K562 (cell line): Measurements from ENCODE around the gene TAF12. TPM values are rescaled to one million over a fixed set of nuclear protein-coding genes. Genes with fewer than 3 reads are reported as not detected.
A peak's percentile ranks its signal among the peaks of the same experiment; 100 is the strongest.

Experiments
- CREM ChIP-seq: IDR thresholded peaks from 2 replicates; pipeline ENCODE4 v1.6.1; 2014; ENCODE audit warnings: antibody characterized with exemption, low read depth
- CXXC5 ChIP-seq: fragments of 250-450 bp; sonication (Bioruptor Pico); IDR thresholded peaks from 2 replicates; pipeline ENCODE4 v1.8.0; 2022; ENCODE audit warnings: inconsistent platforms, mild to moderate bottlenecking, moderate library complexity
- MIER1 ChIP-seq: fragments of 450-650 bp; IDR thresholded peaks from 2 replicates; pipeline ENCODE4 v1.6.1; 2016; ENCODE audit warnings: antibody characterized with exemption, mild to moderate bottlenecking, low read depth
- NEUROD1 ChIP-seq: fragments of 150-350 bp; IDR thresholded peaks from 2 replicates; pipeline ENCODE4 v1.6.1; 2014; ENCODE audit warnings: borderline replicate concordance, low read length, low read depth; ENCODE audit not compliant: partially characterized antibody
- NFE2 ChIP-seq: IDR thresholded peaks from 2 replicates; pipeline ENCODE4 v1.6.1; 2014; ENCODE audit warnings: antibody characterized with exemption, low read depth
- RBM25 ChIP-seq: fragments of 200-400 bp; formaldehyde crosslinking; IDR thresholded peaks from 2 replicates; pipeline ENCODE4 v1.6.1; 2018; ENCODE audit warnings: low read length, low read depth, moderate library complexity; ENCODE audit not compliant: severe bottlenecking
- SMC3 ChIP-seq: conservative IDR thresholded peaks from 2 replicates; pipeline ENCODE4 v1.6.1; 2011; ENCODE audit warnings: low read depth, low read length, improper control_type of control experiment; ENCODE audit not compliant: insufficient read depth
- TRIM28 ChIP-seq: fragments of 450-650 bp; IDR thresholded peaks from 2 replicates; pipeline ENCODE4 v1.6.1; 2017
- YY1 ChIP-seq, 3 experiments: IDR thresholded peaks; 2 replicates each; pipeline ENCODE4 v1.6.1; 2011; ENCODE audit warnings: low read length in 2 of 3, mild to moderate bottlenecking in 2 of 3, moderate library complexity in 2 of 3, borderline replicate concordance in 1 of 3, control low read depth in 1 of 3, low read depth in 1 of 3; ENCODE audit not compliant: insufficient read depth in 3 of 3, insufficient replicate concordance in 2 of 3, control insufficient read depth in 1 of 3, insufficient read length in 1 of 3; ENCODE audit errors: extremely low read depth in 1 of 3
- ZC3H8 ChIP-seq: fragments of 450-650 bp; IDR thresholded peaks from 2 replicates; pipeline ENCODE4 v1.6.1; 2017
- ZNF121 ChIP-seq: sonication (generic); formaldehyde crosslinking; conservative IDR thresholded peaks from 2 replicates; pipeline ENCODE4 v1.8.0; 2022; ENCODE audit warnings: missing genetic modification reagents
- ZNF445 ChIP-seq: fragments of 250-450 bp; sonication (Bioruptor Pico); IDR thresholded peaks from 2 replicates; pipeline ENCODE4 v1.4.0; 2020; ENCODE audit warnings: low read depth, mild to moderate bottlenecking, moderate library complexity
- ZNF586 ChIP-seq: fragments of 450-650 bp; formaldehyde crosslinking; conservative IDR thresholded peaks from 2 replicates; pipeline ENCODE4 v1.4.0; 2020; ENCODE audit warnings: mild to moderate bottlenecking, moderate library complexity
- ZNF589 ChIP-seq: fragments of 200-800 bp; sonication (Bioruptor generic); IDR thresholded peaks from 2 replicates; pipeline ENCODE4 v1.6.1; 2016; ENCODE audit warnings: low read depth, missing genetic modification characterization, missing compliant biosample characterization
- ZNF668 ChIP-seq: fragments of 250-450 bp; sonication (Bioruptor Pico); IDR thresholded peaks from 2 replicates; pipeline ENCODE4 v1.8.0; 2022; ENCODE audit warnings: mild to moderate bottlenecking, inconsistent platforms
- ZNF695 ChIP-seq: fragments of 450-650 bp; formaldehyde crosslinking; IDR thresholded peaks from 2 replicates; pipeline ENCODE4 v1.4.0; 2020; ENCODE audit warnings: mild to moderate bottlenecking, moderate library complexity
- polyA plus RNA-seq, 8 experiments: library from polyadenylated mRNA; depleted of rRNA in 4 of 8; stranded (reverse) in 5 of 8; unstranded in 3 of 8; fragments of >200 nt; fragmentation: Nextera tagmentation in 2 of 8; fragmentation: Illumina TruSeq in 1 of 8; extraction: Ambion mirVana in 2 of 8; extraction: Trizol in 1 of 8; gene quantifications; 2 replicates each; pipeline versions ENCODE4 v1.2.1 to v1.2.3, GENCODE V29; 2011 to 2014; ENCODE audit warnings: inconsistent platforms in 1 of 8, missing spikeins in 1 of 8
- total RNA-seq, 7 experiments: library from RNA; depleted of rRNA in 6 of 7; stranded (reverse); fragments of >200 nt in 6 of 7; fragmentation: Illumina TruSeq in 2 of 7; extraction: Trizol in 2 of 7; gene quantifications; 2 replicates each; pipeline versions ENCODE4 v1.2.1 to v1.2.3, GENCODE V29; 2011 to 2021; ENCODE audit warnings: low replicate concordance in 1 of 7
- TF ChIP-seq, protein P1 (sequence below): fragments of 250-450 bp; sonication (Bioruptor Pico); IDR thresholded peaks from 2 replicates; pipeline ENCODE4 v1.8.0; 2022; ENCODE audit warnings: moderate library complexity, mild to moderate bottlenecking, inconsistent platforms
- TF ChIP-seq, protein P2 (sequence below), 3 experiments: fragments of 200-800 bp in 1 of 3; fragments of 250-450 bp in 1 of 3; fragments of 450-650 bp in 1 of 3; sonication (Bioruptor Pico) in 1 of 3; sonication (Bioruptor generic) in 1 of 3; formaldehyde crosslinking in 1 of 3; IDR thresholded peaks; 2 replicates each; pipeline versions ENCODE4 v1.6.1 to v1.8.0; 2016 to 2022; ENCODE audit warnings: mild to moderate bottlenecking in 2 of 3, missing genetic modification characterization in 2 of 3, missing compliant biosample characterization in 1 of 3, moderate library complexity in 1 of 3
- TF ChIP-seq, protein P3 (sequence below), 2 experiments: fragments of 250-450 bp in 1 of 2; fragments of 450-650 bp in 1 of 2; sonication (Bioruptor Pico) in 1 of 2; IDR thresholded peaks; 2 replicates each; pipeline versions ENCODE4 v1.6.1 to v1.8.0; 2016 to 2021; ENCODE audit warnings: mild to moderate bottlenecking in 2 of 2, moderate library complexity in 2 of 2, missing compliant biosample characterization in 1 of 2, missing genetic modification characterization in 1 of 2
- TF ChIP-seq, protein P4 (sequence below): fragments of 250-450 bp; sonication (Bioruptor Pico); IDR thresholded peaks from 2 replicates; pipeline ENCODE4 v1.6.1; 2021; ENCODE audit warnings: mild to moderate bottlenecking

TAF12 gene
- total and polyA plus RNA-seq, 9 of the 15 experiments (the other 6 are each of a cell fraction or from before 2014, with no cell fraction given) = 31.6 to 89.0 (median 50.5) TPM

DNA sequence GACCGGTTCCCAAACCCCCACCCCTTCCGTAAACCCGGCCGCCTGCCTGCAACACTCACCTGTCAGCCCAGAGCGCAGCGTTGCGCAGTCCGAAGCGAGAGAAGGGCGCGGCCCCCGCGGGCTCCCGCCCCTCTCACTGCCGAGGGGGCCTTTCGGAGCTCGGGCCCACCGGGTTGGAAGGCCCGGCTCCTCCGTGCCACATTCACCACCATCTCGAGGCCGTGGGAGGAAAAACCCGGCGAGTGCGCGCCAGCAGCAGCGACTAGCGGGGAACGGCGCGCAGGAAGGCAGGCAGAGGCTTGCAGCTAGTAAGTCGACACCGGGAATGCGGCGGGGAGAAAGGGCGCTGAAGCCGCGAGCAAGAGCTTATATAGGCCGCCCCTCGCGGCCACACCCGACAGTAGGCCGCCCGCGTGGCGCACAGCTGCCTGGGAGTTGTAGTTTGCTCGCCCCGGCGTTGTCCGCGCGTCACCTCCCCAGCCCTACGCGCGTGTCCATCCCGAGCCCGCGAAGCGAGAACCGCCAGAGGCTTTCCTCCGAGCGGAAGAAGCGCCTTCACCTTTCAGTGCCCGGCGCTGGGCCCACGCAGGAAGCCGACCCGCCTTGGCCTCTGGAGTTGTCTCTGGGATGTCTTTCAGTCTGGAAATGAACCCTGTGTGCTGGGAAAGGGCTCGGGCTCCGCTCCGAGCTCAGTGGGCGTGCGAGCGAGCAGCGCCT lies 61.2 kb downstream of the TAF12 start (continued):
- TF ChIP-seq, protein P1, sequence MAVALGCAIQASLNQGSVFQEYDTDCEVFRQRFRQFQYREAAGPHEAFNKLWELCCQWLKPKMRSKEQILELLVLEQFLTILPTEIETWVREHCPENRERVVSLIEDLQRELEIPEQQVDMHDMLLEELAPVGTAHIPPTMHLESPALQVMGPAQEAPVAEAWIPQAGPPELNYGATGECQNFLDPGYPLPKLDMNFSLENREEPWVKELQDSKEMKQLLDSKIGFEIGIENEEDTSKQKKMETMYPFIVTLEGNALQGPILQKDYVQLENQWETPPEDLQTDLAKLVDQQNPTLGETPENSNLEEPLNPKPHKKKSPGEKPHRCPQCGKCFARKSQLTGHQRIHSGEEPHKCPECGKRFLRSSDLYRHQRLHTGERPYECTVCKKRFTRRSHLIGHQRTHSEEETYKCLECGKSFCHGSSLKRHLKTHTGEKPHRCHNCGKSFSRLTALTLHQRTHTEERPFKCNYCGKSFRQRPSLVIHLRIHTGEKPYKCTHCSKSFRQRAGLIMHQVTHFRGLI = no peak
- TF ChIP-seq TRIM28 (no peak; the same call in 1 of the 2 replicates), ZC3H8 (no peak; the same call in 1 of the 2 replicates), ZNF121 (CRISPR knock-in tag) (0 out of 2 replicates have a peak, but pooled peaks have one; percentile 11), CREM (peak; percentile 95), NEUROD1 (peak; percentile 83), ZNF695 (CRISPR knock-in tag) (no peak), CXXC5 (CRISPR knock-in tag) (peak; percentile 97), YY1 (IDR thresholded peaks at IDR 0.05; ENCODE audit: borderline replicate concordance in 1 of 3, control insufficient read depth in 1 of 3, extremely low read depth in 1 of 3, insufficient read depth in 3 of 3, insufficient read length in 1 of 3, insufficient replicate concordance in 2 of 3, low read depth in 1 of 3, low read length in 2 of 3) (peak in 2 of 3 experiments; percentile 80 to 82), ZNF668 (CRISPR knock-in tag) (no peak), MIER1 (no peak; the same call in 1 of the 2 replicates), ZNF589 (CRISPR knock-in tag) (no peak), SMC3 (peak; percentile 31; the same call in 1 of the 2 replicates), ZNF445 (CRISPR knock-in tag) (no peak), NFE2 (no peak; the same call in 1 of the 2 replicates), ZNF586 (CRISPR knock-in tag) (no peak), RBM25 (no peak)
- TF ChIP-seq, protein P2, sequence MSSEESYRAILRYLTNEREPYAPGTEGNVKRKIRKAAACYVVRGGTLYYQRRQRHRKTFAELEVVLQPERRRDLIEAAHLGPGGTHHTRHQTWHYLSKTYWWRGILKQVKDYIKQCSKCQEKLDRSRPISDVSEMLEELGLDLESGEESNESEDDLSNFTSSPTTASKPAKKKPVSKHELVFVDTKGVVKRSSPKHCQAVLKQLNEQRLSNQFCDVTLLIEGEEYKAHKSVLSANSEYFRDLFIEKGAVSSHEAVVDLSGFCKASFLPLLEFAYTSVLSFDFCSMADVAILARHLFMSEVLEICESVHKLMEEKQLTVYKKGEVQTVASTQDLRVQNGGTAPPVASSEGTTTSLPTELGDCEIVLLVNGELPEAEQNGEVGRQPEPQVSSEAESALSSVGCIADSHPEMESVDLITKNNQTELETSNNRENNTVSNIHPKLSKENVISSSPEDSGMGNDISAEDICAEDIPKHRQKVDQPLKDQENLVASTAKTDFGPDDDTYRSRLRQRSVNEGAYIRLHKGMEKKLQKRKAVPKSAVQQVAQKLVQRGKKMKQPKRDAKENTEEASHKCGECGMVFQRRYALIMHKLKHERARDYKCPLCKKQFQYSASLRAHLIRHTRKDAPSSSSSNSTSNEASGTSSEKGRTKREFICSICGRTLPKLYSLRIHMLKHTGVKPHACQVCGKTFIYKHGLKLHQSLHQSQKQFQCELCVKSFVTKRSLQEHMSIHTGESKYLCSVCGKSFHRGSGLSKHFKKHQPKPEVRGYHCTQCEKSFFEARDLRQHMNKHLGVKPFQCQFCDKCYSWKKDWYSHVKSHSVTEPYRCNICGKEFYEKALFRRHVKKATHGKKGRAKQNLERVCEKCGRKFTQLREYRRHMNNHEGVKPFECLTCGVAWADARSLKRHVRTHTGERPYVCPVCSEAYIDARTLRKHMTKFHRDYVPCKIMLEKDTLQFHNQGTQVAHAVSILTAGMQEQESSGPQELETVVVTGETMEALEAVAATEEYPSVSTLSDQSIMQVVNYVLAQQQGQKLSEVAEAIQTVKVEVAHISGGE (CRISPR knock-in tag; IDR thresholded peaks at IDR 0.05) = peak in 1 of 3 experiments; percentile 84; a peak in 2 of 6 replicates
- TF ChIP-seq, protein P3, sequence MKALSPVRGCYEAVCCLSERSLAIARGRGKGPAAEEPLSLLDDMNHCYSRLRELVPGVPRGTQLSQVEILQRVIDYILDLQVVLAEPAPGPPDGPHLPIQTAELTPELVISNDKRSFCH (CRISPR knock-in tag; IDR thresholded peaks at IDR 0.05) = no peak; the same call in 1 of the 2 replicates
- TF ChIP-seq, protein P3 (tag; IDR thresholded peaks at IDR 0.05) = peak; percentile 85
- TF ChIP-seq, protein P4, sequence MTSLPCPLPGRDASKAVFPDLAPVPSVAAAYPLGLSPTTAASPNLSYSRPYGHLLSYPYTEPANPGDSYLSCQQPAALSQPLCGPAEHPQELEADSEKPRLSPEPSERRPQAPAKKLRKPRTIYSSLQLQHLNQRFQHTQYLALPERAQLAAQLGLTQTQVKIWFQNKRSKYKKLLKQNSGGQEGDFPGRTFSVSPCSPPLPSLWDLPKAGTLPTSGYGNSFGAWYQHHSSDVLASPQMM (CRISPR knock-in tag) = no peak
